ENCODE results near the gene NOM1.

GRCh38 chr7:156944876-156945275, 4.6 kb upstream of the NOM1 start:
- no peak for TF ChIP-seq ZFX (IDR thresholded peaks at IDR 0.05; ENCODE audit: borderline replicate concordance)
- TF ChIP-seq, protein P1, sequence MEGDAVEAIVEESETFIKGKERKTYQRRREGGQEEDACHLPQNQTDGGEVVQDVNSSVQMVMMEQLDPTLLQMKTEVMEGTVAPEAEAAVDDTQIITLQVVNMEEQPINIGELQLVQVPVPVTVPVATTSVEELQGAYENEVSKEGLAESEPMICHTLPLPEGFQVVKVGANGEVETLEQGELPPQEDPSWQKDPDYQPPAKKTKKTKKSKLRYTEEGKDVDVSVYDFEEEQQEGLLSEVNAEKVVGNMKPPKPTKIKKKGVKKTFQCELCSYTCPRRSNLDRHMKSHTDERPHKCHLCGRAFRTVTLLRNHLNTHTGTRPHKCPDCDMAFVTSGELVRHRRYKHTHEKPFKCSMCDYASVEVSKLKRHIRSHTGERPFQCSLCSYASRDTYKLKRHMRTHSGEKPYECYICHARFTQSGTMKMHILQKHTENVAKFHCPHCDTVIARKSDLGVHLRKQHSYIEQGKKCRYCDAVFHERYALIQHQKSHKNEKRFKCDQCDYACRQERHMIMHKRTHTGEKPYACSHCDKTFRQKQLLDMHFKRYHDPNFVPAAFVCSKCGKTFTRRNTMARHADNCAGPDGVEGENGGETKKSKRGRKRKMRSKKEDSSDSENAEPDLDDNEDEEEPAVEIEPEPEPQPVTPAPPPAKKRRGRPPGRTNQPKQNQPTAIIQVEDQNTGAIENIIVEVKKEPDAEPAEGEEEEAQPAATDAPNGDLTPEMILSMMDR (IDR thresholded peaks at IDR 0.05): no peak
